Left forelimb (tissue), 1 donor: ENCODE data around the gene MTA3.

Experiments used
- DNase-seq: peaks from one replicate; pipeline ENCODE4 v3.0.0-alpha.2; 2018; ENCODE audit warnings: low spot score

The MTA3 gene

DNA sequence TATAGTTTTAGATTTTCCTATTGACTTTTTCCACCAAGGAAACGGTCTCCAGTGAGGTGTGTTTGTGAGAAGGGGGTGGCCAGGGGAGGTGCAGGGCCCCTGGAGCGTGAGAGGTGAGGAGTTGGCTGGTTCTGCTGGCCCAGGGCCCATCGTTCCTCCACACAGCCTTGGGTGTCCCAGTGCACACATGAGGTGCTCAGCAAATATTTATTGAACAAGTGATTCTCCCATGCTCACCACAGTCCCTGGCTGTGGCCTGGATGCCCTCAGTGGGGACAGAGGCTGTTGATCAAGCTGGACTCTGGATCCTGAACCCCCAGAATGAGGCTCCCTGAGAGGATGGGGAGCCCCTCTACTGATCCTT is 219.0 kb downstream of the MTA3 start:
- DNase-seq, result no peak

DNA sequence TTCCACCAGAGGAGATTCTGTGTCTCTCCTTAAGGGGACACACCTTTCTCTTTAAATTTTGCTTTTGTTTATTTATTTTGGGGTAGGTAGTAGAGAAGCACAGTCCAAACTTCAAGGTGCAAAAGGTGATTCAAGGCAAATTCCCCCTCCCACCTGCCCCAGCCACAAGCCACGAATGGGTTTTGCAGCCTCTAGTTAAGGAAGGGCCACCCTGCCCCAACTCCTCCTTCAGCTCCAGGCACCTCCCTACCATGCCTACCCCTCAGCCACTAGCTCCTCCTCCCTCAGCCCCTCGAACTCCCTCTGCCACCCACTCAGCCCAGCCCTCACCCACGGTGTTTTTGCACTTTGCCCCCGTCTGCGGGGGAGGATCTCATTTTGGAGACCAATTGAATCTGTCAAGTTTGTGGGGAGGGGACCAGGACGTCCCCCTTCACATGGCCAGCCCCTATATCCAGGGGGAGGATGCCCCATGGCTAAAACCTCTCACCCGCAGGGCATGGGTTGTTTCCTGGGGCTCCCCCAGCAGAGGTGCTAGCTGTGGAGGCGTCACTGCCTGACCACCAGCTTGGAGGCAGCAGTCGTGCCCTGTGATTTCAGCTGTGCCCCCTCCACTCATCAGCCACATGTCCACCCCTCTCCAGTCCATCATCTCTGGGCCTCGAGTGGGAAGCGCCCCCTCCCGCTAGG is 219.5 kb downstream of the MTA3 start:
- no peak for DNase-seq

- DNase-seq, result no peak
Measured at GRCh38 chr2:42788478-42788793, 220.0 kb downstream of the MTA3 start.

DNA sequence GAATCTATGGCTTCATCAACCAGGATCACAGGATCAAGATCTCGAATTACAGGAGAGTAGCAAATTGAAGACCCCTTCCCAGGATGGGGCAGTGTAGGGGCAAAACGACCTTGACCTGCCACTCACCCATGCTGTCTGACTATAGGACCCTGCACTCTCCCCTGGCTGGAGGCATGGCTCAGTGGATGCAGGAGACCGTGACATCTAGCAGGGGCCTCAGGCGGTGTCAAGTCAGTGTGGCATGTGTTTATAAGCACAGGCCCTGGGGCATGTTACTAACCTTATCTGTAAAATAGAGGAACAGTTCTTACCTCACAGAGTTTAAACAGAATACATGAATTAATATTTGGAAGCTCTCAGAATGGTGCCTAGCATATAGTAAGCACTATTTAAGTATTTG is 220.4 kb downstream of the MTA3 start:
- DNase-seq, result no peak

DNA sequence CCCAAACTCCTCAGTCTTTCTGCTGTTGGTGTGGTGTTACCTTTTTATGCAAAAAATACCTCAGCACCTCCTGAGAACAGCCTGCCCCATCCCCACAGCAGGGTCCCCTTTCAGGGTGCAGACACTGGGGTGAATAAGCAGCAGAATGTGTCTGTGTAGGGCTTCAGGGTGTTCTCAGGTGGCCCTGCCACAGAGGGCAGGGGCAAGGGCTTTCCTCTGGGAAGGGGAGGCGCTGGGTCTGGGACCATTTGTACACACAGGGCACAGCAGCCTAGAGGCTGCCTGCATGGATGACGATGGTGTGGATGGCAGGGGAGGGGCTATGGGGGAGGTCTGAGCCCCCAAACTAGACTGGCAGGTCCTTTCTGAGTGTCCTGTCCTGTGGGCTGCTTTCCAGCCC is 221.3 kb downstream of the MTA3 start:
- no peak for DNase-seq

- DNase-seq, result no peak
Measured at GRCh38 chr2:42791606-42792005, 223.2 kb downstream of the MTA3 start.

- no peak for DNase-seq
Measured at GRCh38 chr2:42792087-42792582, 223.7 kb downstream of the MTA3 start.

- peak; percentile 82 for DNase-seq
Measured at GRCh38 chr2:42792583-42793333, 224.3 kb downstream of the MTA3 start, which contains the start of gene HAAO. HAAO (minus strand) TSS chr2:42792583; CDS start chr2:42792536, 47 bp downstream.

- no peak for DNase-seq
Measured at GRCh38 chr2:42793334-42794270, 225.2 kb downstream of the MTA3 start.

- no peak for DNase-seq
Measured at GRCh38 chr2:42794271-42795046, 226.0 kb downstream of the MTA3 start.

GRCh38 chr2:42795275-42795674 is 226.8 kb downstream of the MTA3 start:
- no peak for DNase-seq

- DNase-seq, result no peak
Measured at GRCh38 chr2:42795841-42796301, 227.4 kb downstream of the MTA3 start.

DNA sequence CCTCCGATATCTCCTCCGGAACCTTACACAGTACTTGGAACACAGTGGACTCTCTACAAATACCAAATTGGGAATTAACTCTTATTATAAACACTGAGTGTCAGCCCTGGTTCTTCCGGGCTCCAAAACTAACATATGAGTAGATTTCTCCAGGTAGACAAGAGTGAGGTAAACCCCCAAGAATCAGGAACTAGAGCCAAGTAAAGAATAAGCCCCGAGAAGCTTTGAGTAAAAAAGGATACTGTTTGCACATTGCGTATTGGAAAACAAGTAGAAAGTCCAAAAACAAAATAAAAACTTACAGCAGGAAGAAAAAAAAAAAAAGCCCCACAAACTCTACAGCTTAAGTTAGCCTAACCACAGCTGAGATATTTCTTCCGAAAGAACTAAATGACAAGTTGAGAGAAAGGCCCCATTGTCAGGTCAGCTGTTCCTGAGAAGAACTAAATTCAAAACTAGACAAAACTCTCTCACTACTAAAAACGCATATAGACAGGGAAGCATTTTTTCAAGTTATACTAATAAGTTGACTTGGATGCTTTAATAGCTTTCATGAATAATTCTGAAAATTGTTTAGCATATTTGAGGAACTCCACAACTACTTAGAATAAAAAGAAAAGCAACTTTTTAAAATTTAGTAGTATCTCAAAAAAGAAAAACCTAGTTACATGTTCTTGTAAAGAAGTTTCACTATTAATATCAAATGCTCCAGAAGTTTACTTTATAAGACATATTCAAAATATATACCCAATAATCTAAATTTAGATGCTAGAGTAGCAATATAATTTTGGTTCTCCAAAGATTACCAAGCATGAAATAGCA is 228.2 kb downstream of the MTA3 start:
- DNase-seq, result no peak

- no peak for DNase-seq
Measured at GRCh38 chr2:42797281-42797680, 228.8 kb downstream of the MTA3 start.

DNA sequence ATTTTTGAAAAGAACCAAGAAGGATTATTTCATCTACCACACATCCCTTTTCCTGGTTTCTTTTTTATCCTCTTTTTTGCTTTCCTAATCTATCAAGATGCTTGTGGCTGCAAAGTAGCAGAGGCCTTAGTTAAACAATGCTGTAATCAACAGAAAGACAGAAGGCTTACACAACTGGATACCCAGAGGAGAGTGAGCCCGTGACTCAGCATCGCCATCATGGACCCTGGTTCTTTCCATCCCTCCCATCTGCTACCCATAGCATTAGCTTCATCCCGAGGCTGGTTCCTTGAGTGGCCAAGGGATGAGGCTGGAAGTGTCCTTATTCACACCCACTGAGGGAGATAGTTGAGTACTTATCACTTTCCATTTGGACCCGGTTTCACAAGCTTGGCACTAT is 231.4 kb downstream of the MTA3 start:
- no peak for DNase-seq

- no peak for DNase-seq
Measured at GRCh38 chr2:42800461-42800962, 232.1 kb downstream of the MTA3 start.

DNA sequence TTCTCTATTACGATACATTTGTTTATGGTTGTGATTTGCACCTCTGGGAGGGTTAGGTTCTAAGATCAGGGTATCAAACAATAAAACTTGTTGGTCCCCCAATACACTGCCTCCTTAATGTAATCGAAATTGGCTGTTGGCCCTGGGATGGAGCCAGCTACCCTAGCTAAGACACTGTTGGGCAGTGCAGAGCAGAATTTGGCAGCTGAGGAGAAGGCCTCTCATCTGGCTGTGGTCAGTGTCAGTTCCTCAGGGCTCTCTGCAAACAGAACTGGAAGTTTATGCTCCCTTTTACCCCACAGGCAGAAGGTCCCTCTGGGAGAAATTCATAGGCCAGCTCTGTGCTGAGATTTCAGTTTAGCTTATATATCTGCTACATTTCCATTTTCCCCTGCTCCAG is 232.5 kb downstream of the MTA3 start:
- DNase-seq, result no peak

DNA sequence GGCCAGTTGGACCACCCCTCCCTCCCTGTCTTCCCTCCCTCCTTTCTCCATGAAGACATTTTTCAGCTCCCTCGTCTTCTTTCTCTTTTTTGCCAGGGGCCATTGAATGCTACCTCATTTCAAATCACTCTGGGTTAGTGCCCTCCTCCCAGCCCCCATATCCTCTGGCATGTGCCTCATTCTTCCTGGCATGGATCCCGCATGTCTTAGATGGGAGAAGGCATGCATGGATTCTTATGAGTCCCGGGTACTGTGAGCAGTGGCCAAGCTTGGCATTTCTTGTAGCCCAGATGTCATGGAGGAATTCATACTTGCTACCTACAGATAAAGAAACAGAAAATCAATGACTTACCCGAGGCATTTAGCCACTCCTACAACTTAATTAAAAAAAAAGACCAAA is 232.9 kb downstream of the MTA3 start:
- no peak for DNase-seq

- DNase-seq, result no peak
Measured at GRCh38 chr2:42802150-42802549, 233.7 kb downstream of the MTA3 start.

- no peak for DNase-seq
Measured at GRCh38 chr2:42804338-42804737, 235.9 kb downstream of the MTA3 start.

DNA sequence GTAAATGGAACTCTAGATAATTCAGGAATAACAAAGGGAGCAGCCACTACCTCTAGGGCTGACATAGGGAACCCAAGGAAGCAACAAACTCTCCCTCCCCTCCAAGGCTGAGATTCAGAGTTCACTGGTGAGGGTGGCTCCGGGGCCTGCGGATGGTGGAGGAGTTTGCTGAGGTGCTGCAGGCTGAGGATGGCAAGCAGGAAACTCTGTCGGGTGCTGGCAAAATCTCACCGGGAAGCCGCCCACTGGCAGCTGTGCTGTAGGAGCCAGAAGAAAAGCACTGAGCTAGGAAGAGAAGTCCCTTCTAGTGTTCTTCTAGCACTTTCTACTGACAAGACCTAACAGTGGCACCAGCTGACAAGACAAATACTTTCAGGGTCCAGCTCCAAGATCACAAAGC is 236.5 kb downstream of the MTA3 start:
- no peak for DNase-seq
